GM12865 (cell line): ENCODE measurements around the gene LMX1B.

Experiments used
- DNase-seq: peaks from one replicate; pipeline ENCODE4 v3.0.0; 2010; ENCODE audit warnings: low read depth
- H3K4me3 ChIP-seq: 2 replicates; pipeline ENCODE4 v1.5.1; 2011; ENCODE audit warnings: mild to moderate bottlenecking, low read depth, low read length, control low read depth
- CTCF ChIP-seq: IDR thresholded peaks from 2 replicates; pipeline ENCODE4 v1.5.1; 2011; ENCODE audit warnings: low read length, control low read depth, low read depth, inconsistent platforms; ENCODE audit not compliant: insufficient read depth; ENCODE audit errors: missing control alignments

Gene LMX1B

DNA sequence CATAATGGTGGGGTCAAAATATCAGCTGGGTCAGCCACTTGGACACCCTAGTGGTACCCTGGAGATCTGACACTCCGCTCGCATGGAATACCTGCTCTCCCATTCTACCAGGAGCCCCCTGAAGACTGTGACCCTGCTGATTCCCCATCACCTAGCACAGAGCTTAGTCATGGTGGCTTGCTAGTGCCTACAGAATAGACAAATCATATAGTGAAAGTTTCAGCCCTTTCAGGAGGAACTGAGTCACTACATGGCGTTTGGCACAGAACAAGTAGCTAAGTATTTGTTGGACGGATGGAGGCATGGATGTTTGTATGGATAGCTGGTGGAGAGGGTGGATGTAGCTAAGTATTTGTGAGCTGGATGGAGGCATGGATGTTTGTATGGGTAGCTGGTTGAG is 65.3 kb downstream of the LMX1B start:
- no peak for DNase-seq
- TF ChIP-seq CTCF = no peak
- H3K4me3 ChIP-seq = no peak overlapping the region

DNA sequence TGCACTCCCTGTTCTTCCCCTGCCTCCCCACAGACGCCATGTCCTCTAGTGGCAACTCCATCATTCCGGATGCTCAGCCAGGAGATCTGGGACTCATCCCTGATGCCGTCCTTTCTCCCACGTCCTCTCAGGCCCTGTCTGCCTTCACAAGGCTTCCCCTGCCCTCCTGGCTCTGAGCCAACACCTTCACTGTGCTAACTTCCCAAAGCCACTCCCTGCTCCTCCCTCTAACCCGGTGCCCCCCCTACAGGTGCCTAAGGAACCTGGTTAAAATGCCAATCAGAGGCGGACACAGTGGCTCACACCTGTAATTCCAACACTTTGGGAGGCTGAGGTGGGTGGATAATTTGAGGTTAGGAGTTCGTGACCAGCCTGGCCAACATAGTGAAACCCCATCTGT is 67.6 kb downstream of the LMX1B start:
- DNase-seq = no peak
- TF ChIP-seq CTCF = no peak
- no peak overlapping the region for H3K4me3 ChIP-seq

DNA sequence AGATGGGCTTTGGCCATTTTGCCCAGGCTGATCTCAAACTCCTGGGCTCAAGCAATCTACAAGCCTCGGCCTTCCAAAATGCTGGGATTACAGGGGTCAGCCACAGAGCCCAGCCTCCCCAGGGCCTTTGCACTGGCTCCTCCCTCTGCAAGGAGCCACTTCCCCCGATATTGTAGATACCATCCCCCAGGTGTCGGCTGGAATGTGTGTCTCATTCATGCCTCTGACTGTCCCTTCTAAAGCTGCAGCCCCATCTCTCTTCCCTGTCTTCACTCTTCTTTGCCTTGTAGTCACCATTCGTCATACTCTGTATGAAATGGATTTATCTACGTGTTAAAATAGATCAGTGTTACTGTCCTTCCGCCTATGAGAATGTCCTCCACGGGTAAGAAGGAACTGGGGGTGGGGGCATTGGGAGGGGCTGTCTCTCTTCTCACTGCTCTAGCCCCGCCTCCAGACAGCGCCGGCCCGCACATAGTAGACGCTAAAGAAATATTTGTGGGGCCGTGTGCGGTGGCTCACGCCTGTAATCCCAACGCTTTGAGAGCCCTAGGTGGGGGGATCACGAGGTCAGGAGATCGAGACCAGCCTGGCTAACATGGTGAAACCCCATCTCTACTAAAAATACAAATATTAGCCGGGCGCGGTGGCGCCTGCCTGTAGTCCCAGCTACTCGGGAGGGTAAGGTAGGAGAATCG is 68.5 kb downstream of the LMX1B start:
- TF ChIP-seq CTCF = no peak
- H3K4me3 ChIP-seq = no peak overlapping the region
- no peak for DNase-seq

- no peak overlapping the region for H3K4me3 ChIP-seq
- no peak for DNase-seq
- TF ChIP-seq CTCF = no peak
Observed at GRCh38 chr9:126682928-126683697, 69.4 kb downstream of the LMX1B start.

DNA sequence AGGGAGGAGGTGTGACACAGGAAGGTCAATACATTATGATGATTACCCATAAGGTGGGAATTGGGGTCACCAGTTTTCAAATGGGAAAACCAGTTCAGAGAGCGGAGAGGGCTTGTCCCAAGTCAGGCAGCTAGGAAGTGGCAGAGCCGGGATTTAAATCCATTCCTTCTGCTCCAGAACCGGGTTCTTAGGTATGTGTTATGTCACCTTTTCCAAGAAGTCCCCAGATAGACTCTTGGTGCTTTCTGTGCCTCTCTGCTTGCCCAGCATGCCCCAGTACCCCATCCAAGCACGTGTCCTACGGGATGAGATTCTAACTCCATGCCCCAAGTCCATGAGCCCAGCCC is 69.9 kb downstream of the LMX1B start:
- DNase-seq = no peak
- no peak for TF ChIP-seq CTCF

DNA sequence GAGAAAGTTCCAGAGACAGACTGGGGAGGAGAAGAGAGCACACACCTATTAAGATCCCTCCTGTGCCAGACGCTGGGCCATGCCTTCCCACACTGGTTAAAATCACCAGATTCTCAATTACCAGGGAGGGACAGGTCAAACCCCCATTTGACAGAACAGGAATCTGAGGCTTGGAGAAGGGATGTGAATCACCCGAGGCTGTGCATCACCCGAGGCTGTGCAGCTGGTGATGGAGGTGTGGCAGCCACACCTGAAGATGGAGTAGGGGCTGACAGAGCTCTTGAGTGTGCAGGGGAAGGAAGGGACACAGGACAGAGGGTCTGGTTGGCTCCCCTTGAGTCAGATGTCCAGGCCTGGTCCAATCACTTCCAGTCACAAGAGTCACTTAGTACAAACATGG is 70.6 kb downstream of the LMX1B start:
- H3K4me3 ChIP-seq = no peak overlapping the region
- no peak for TF ChIP-seq CTCF
- no peak for DNase-seq

More for the DNA sequence above, 69.9 kb downstream of the LMX1B start:
- H3K4me3 ChIP-seq = no peak overlapping the region
